Endothelial cell of umbilical vein (primary cell): ENCODE measurements around the gene PRKCB. TPM values are rescaled to one million over a fixed set of nuclear protein-coding genes. Genes with fewer than 3 reads are reported as not detected.

ENCODE experiments used
- BruUV-seq: library from RNA; stranded (reverse); fragments of 400-500 nt; replicated peaks from 2 replicates; lab custom pipeline; 2021; lab: Mats Ljungman, UMichigan
- CTCF ChIA-PET: fragments of 300-600, 350-600 bp; sonication (Branson Sonifier 250); formaldehyde crosslinking; loops from one replicate; lab custom pipeline; 2021; ENCODE audit warnings: antibody characterized with exemption, inconsistent platforms; lab: Charles Lee
- POLR2A ChIA-PET: fragments of 300-600, 350-600 bp; sonication (Branson Sonifier 250); formaldehyde crosslinking; loops from one replicate; lab custom pipeline; 2021; ENCODE audit warnings: antibody characterized with exemption, inconsistent platforms; lab: Charles Lee
- DNase-seq: peaks from one replicate; pipeline ENCODE4 v3.0.0-alpha.2; 2011; ENCODE audit warnings: low read depth, low spot score
- FAIRE-seq: peaks from 2 replicates; lab custom pipeline; 2011; peaks lifted over from hg19 to GRCh38; lab: Jason Lieb, UNC
- H2AFZ ChIP-seq: 2 replicates; pipeline ENCODE4 v1.6.0; 2012; ENCODE audit warnings: low read depth, low read length, control low read depth, inconsistent platforms
- H3K27ac ChIP-seq: 2 replicates; pipeline ENCODE4 v1.5.1; 2011; ENCODE audit warnings: low read depth, mild to moderate bottlenecking, control low read depth, low read length, moderate library complexity; ENCODE audit not compliant: insufficient read depth
- H3K27me3 ChIP-seq, 2 experiments: 2 replicates each; pipeline versions ENCODE4 v1.6.0 to v1.6.1; 2011; ENCODE audit warnings: low read length in 2 of 2, mixed read lengths in 1 of 2; ENCODE audit not compliant: control insufficient read depth in 2 of 2, insufficient read depth in 2 of 2
- H3K36me3 ChIP-seq, 2 experiments: 2 replicates in 1 of 2; 3 replicates in 1 of 2; pipeline ENCODE4 v1.5.1; 2011; ENCODE audit warnings: low read length in 2 of 2, mild to moderate bottlenecking in 1 of 2, moderate library complexity in 1 of 2; ENCODE audit not compliant: control insufficient read depth in 2 of 2, insufficient read depth in 2 of 2; ENCODE audit errors: extremely low read depth in 1 of 2
- H3K4me1 ChIP-seq: 3 replicates; pipeline ENCODE4 v1.5.1; 2011; ENCODE audit warnings: mild to moderate bottlenecking, low read length; ENCODE audit not compliant: control insufficient read depth, insufficient read depth; ENCODE audit errors: extremely low read depth
- H3K4me2 ChIP-seq: 2 replicates; pipeline ENCODE4 v1.6.1; 2011; ENCODE audit warnings: low read length, control low read depth, mixed read lengths; ENCODE audit not compliant: insufficient read depth
- H3K4me3 ChIP-seq, 3 experiments: fragments of 200-600 bp in 1 of 3; sonication (generic), shearing (Covaris generic) in 1 of 3; replicated peaks in 1 of 3; 2 replicates each; pipeline ENCODE4 v1.5.1; 2011 to 2016; ENCODE audit warnings: control low read depth in 3 of 3, low read length in 3 of 3, mild to moderate bottlenecking in 2 of 3, inconsistent platforms in 1 of 3, low read depth in 1 of 3, moderate library complexity in 1 of 3; ENCODE audit not compliant: insufficient read depth in 1 of 3
- H3K79me2 ChIP-seq: 2 replicates; pipeline ENCODE4 v1.6.0; 2012; ENCODE audit warnings: low read length, inconsistent platforms; ENCODE audit not compliant: control insufficient read depth, insufficient read depth
- H3K9ac ChIP-seq: replicated peaks from 2 replicates; pipeline ENCODE3; 2011; ENCODE audit warnings: low read length, control low read depth; ENCODE audit not compliant: insufficient read depth; ENCODE audit errors: extremely low read depth
- H3K9me1 ChIP-seq: replicated peaks from 3 replicates; pipeline ENCODE4 v1.6.0; 2011; ENCODE audit warnings: mild to moderate bottlenecking, low read length; ENCODE audit not compliant: control insufficient read depth, insufficient read depth; ENCODE audit errors: extremely low read depth
- H3K9me3 ChIP-seq: replicated peaks from 2 replicates; pipeline ENCODE4 v1.5.1; 2012; ENCODE audit warnings: low read length, inconsistent platforms; ENCODE audit not compliant: control insufficient read depth, insufficient read depth
- H4K20me1 ChIP-seq: replicated peaks from 2 replicates; pipeline ENCODE3; 2011; ENCODE audit warnings: mild to moderate bottlenecking, low read length; ENCODE audit not compliant: control insufficient read depth, insufficient read depth; ENCODE audit errors: extremely low read depth
- CTCF ChIP-seq, 2 donors: IDR thresholded peaks; 1 replicate in 1 of 2; 2 replicates in 1 of 2; pipeline ENCODE4 v1.5.1; 2011; ENCODE audit warnings: low read length in 2 of 2, mild to moderate bottlenecking in 2 of 2, moderate library complexity in 2 of 2, control low read depth in 1 of 2, inconsistent platforms in 1 of 2, low read depth in 1 of 2; ENCODE audit not compliant: insufficient read depth in 1 of 2; ENCODE audit errors: extremely low read depth in 1 of 2
- EZH2 ChIP-seq: IDR thresholded peaks from 2 replicates; pipeline ENCODE4 v1.6.1; 2012; ENCODE audit warnings: borderline replicate concordance, low read depth, mild to moderate bottlenecking, moderate library complexity, low read length, inconsistent platforms; ENCODE audit not compliant: severe bottlenecking
- FOS ChIP-seq: IDR thresholded peaks from 2 replicates; pipeline ENCODE4 v1.6.1; 2011; ENCODE audit warnings: mild to moderate bottlenecking, low read length, moderate library complexity, borderline replicate concordance; ENCODE audit not compliant: insufficient read depth
- GATA2 ChIP-seq: IDR thresholded peaks from 2 replicates; pipeline ENCODE4 v1.7.0; 2011; ENCODE audit warnings: low read depth, mild to moderate bottlenecking, moderate library complexity, mixed read lengths, low read length; ENCODE audit not compliant: insufficient read length, insufficient read depth
- JUN ChIP-seq: IDR thresholded peaks from 2 replicates; pipeline ENCODE4 v1.6.1; 2011; ENCODE audit warnings: borderline replicate concordance, low read depth; ENCODE audit not compliant: insufficient read length, insufficient read depth
- MYC ChIP-seq: IDR thresholded peaks from one replicate; pipeline ENCODE4 v1.6.1; 2011; ENCODE audit warnings: mild to moderate bottlenecking, low read depth, low read length
- POLR2A ChIP-seq: IDR thresholded peaks from 2 replicates; pipeline ENCODE4 v1.6.1; 2012; ENCODE audit warnings: low read depth, mild to moderate bottlenecking, control low read depth, low read length
- POLR2AphosphoS5 ChIP-seq: IDR thresholded peaks from 2 replicates; pipeline ENCODE4 v1.6.1; 2012; ENCODE audit warnings: low read depth, mild to moderate bottlenecking, control low read depth, low read length, moderate library complexity; ENCODE audit not compliant: insufficient read depth
- dilution Hi-C: fragments of 300-500 bp; cut with MboI; formaldehyde crosslinking; loops from one replicate; pipeline ENCODE4 v1.15.0; 2019; ENCODE audit warnings: low sequenced_read_pairs; ENCODE audit not compliant: extremely low pct_ligation_motif_present
- intact Hi-C: fragments of 100-400 bp; cut with micrococcal nuclease; formaldehyde crosslinking; loops from one replicate; pipeline ENCODE4 v1.10.0; 2022
- polyA plus RNA-seq, 4 experiments: library from polyadenylated mRNA; depleted of rRNA in 3 of 4; stranded (reverse) in 3 of 4; unstranded in 1 of 4; fragments of >200 nt; gene quantifications; 2 replicates each; pipeline versions ENCODE4 v1.2.1 to v1.2.3, GENCODE V29; 2011 to 2012; ENCODE audit warnings: missing spikeins in 1 of 4
- total RNA-seq: library from RNA; stranded (reverse); gene quantifications from 2 replicates; pipeline ENCODE4 v1.2.3, GENCODE V29; 2021

PRKCB gene
- total and polyA plus RNA-seq, 2 donors (not counting 3 experiments of a cell fraction or from before 2014, with no cell fraction given): 0.01 TPM; not detected in 1

- H3K9me3 ChIP-seq: no peaks in the 10 kb centered on the region
- no TSS peak for BruUV-seq
- dilution Hi-C loops: no loop called here
- ChIA-PET POLR2A (no interaction called here), CTCF (no interaction called here)
- H4K20me1 ChIP-seq: no peaks in the 10 kb centered on the region
- H3K4me3 ChIP-seq: no peak overlapping the region
- H3K9ac ChIP-seq: no peak overlapping the region
- no peaks in the 10 kb centered on the region for H3K4me1 ChIP-seq
- FAIRE-seq (no peak), DNase-seq (no peak)
- no peaks in the 10 kb centered on the region for H3K36me3 ChIP-seq
- H2AFZ ChIP-seq: no peak overlapping the region
- no peaks in the 10 kb centered on the region for H3K27me3 ChIP-seq
- TF ChIP-seq MYC: no peak
- TF ChIP-seq FOS: no peak
- no peak for TF ChIP-seq JUN
- TF ChIP-seq POLR2AphosphoS5: no peak
- no peak for TF ChIP-seq POLR2A
- no peak for TF ChIP-seq EZH2
- TF ChIP-seq GATA2: no peak
- H3K27ac ChIP-seq: no peak overlapping the region
- H3K9me1 ChIP-seq: no peaks in the 10 kb centered on the region
- intact Hi-C loops: no loop called here
- H3K4me2 ChIP-seq: no peak overlapping the region
- H3K79me2 ChIP-seq: no peaks in the 10 kb centered on the region
Measured at GRCh38 chr16:23959072-23959751, 123.4 kb downstream of the PRKCB start.

GRCh38 chr16:23959752-23960072, 123.9 kb downstream of the PRKCB start:
- no peak for FAIRE-seq
- Histone ChIP-seq H3K4me2 (no peak overlapping the region), H3K79me2 (no peaks in the 10 kb centered on the region), H3K9ac (no peak overlapping the region), H3K4me1 (no peaks in the 10 kb centered on the region), H3K27me3 (no peaks in the 10 kb centered on the region), H3K9me1 (no peaks in the 10 kb centered on the region), H3K36me3 (no peaks in the 10 kb centered on the region), H3K9me3 (no peaks in the 10 kb centered on the region), H4K20me1 (no peaks in the 10 kb centered on the region), H3K4me3 (no peak overlapping the region), H2AFZ (no peak overlapping the region), H3K27ac (no peak overlapping the region)
- ChIA-PET CTCF (no interaction called here), POLR2A (no interaction called here)
- TF ChIP-seq FOS (no peak), POLR2A (no peak), GATA2 (no peak), CTCF (IDR thresholded peaks at IDR 0.05; ENCODE audit: extremely low read depth in 1 of 2, insufficient read depth in 1 of 2, low read depth in 1 of 2, low read length in 2 of 2) (no peak)
- no TSS peak for BruUV-seq
- dilution Hi-C loops: no loop called here
- no peak for DNase-seq
- intact Hi-C loops: no loop called here
